Stimulated activated CD4-positive, alpha-beta T cell treated with anti-CD3 and anti-CD28 coated beads, Interleukin-12 subunit alpha, Interleukin-12 subunit beta, amount 100 ng/mL, for 4 hours (primary cell): ENCODE measurements around the gene MKNK1.

Experiments used
- DNase-seq: peaks from one replicate; pipeline ENCODE4 v3.0.0-alpha.2; 2020

Gene MKNK1

GRCh38 chr1:46595127-46595526, 8.9 kb downstream of the MKNK1 start:
- no peak for DNase-seq

- no peak for DNase-seq
These were observed 10.0 kb downstream of the MKNK1 start for GRCh38 chr1:46594063-46594462.

- DNase-seq = no peak
These were observed 11.2 kb downstream of the MKNK1 start for GRCh38 chr1:46592823-46593222.

- DNase-seq = no peak
These were observed 14.5 kb downstream of the MKNK1 start for GRCh38 chr1:46589529-46589928.

GRCh38 chr1:46587069-46587468, 17.0 kb downstream of the MKNK1 start:
- no peak for DNase-seq

- DNase-seq = no peak
These were observed 18.6 kb downstream of the MKNK1 start for GRCh38 chr1:46585312-46585938.

- no peak for DNase-seq
These were observed 20.6 kb downstream of the MKNK1 start for GRCh38 chr1:46583494-46583893.

- DNase-seq = no peak
These were observed 21.1 kb downstream of the MKNK1 start for GRCh38 chr1:46582972-46583371.

GRCh38 chr1:46581681-46582455, 22.2 kb downstream of the MKNK1 start:
- no peak for DNase-seq

- DNase-seq = no peak
These were observed 23.7 kb downstream of the MKNK1 start for GRCh38 chr1:46580140-46580903.

GRCh38 chr1:46577671-46578070, 26.4 kb downstream of the MKNK1 start:
- DNase-seq = no peak

- no peak for DNase-seq
These were observed 27.5 kb downstream of the MKNK1 start for GRCh38 chr1:46576596-46576995.

- no peak for DNase-seq
These were observed 28.3 kb downstream of the MKNK1 start for GRCh38 chr1:46575778-46576177.

- DNase-seq = no peak
These were observed 28.8 kb downstream of the MKNK1 start for GRCh38 chr1:46575300-46575699.

- DNase-seq = no peak
These were observed 32.3 kb downstream of the MKNK1 start for GRCh38 chr1:46571691-46572225.

GRCh38 chr1:46569884-46570725, 34.0 kb downstream of the MKNK1 start:
- DNase-seq = no peak

GRCh38 chr1:46569116-46569515, 35.0 kb downstream of the MKNK1 start:
- no peak for DNase-seq

- DNase-seq = no peak
These were observed 35.6 kb downstream of the MKNK1 start for GRCh38 chr1:46568461-46568891.

- no peak for DNase-seq
These were observed 40.7 kb downstream of the MKNK1 start for GRCh38 chr1:46563341-46563740.

- no peak for DNase-seq
These were observed 41.6 kb downstream of the MKNK1 start for GRCh38 chr1:46562498-46562897.

GRCh38 chr1:46558966-46559365, 45.1 kb downstream of the MKNK1 start:
- DNase-seq = no peak

GRCh38 chr1:46558141-46558963, 45.7 kb downstream of the MKNK1 start:
- DNase-seq = no peak
